ENCODE results near the gene SLC26A9.

- TF ChIP-seq SIN3A (IDR thresholded peaks at IDR 0.05; ENCODE audit: borderline replicate concordance, insufficient read depth, low read length), result no peak
- TF ChIP-seq TAF1 (IDR thresholded peaks at IDR 0.05; ENCODE audit: borderline replicate concordance, insufficient read depth, low read length), result no peak
- no peak for TF ChIP-seq POLR2AphosphoS5 (IDR thresholded peaks at IDR 0.05; ENCODE audit: low read depth, low read length)
- TF ChIP-seq FOXP2 (optimal IDR thresholded peaks at IDR 0.05; ENCODE audit: borderline replicate concordance, extremely low read depth, extremely low read length, insufficient read depth), result no peak
Observed at GRCh38 chr1:205954819-205955404, 11.7 kb upstream of the SLC26A9 start.

Measured in PFSK-1 (cell line).